HG03520 (cell line): ENCODE measurements around the gene INCA1.

Experiments
- ATAC-seq: cut with Tn5 transposase; IDR thresholded peaks from one replicate; pipeline ENCODE4 v1.9.1; 2021; ENCODE audit warnings: mild to moderate bottlenecking, moderate library complexity; ENCODE audit not compliant: unreplicated experiment

INCA1 gene

GRCh38 chr17:4949321-4950074 lies 47.8 kb downstream of the INCA1 start:
- ATAC-seq: peak; percentile 32

GRCh38 chr17:4948931-4949320 lies 48.4 kb downstream of the INCA1 start:
- peak; percentile 33 for ATAC-seq

GRCh38 chr17:4948166-4948930 lies 49.0 kb downstream of the INCA1 start, which contains the start of gene PFN1:
Gene PFN1, minus strand, starts transcription at chr17:4948530. Its CDS starts 136 bp downstream, at chr17:4948394.
- ATAC-seq: no peak

- no peak for ATAC-seq
Measured at GRCh38 chr17:4947411-4948165, 49.7 kb downstream of the INCA1 start.

- ATAC-seq: no peak
Measured at GRCh38 chr17:4947010-4947410, 50.3 kb downstream of the INCA1 start.

GRCh38 chr17:4946312-4946976 lies 50.9 kb downstream of the INCA1 start:
- ATAC-seq: no peak

- no peak for ATAC-seq
Measured at GRCh38 chr17:4945944-4946280, 51.4 kb downstream of the INCA1 start.

- ATAC-seq: no peak
Measured at GRCh38 chr17:4945176-4945943, 52.0 kb downstream of the INCA1 start.

- no peak for ATAC-seq
Measured at GRCh38 chr17:4944554-4945175, 52.7 kb downstream of the INCA1 start.

GRCh38 chr17:4944163-4944553 lies 53.2 kb downstream of the INCA1 start:
- ATAC-seq: no peak

- no peak for ATAC-seq
Measured at GRCh38 chr17:4942760-4943508, 54.4 kb downstream of the INCA1 start.

GRCh38 chr17:4941319-4941610 lies 56.1 kb downstream of the INCA1 start:
- no peak for ATAC-seq

GRCh38 chr17:4940555-4941318 lies 56.6 kb downstream of the INCA1 start:
- ATAC-seq: no peak

GRCh38 chr17:4939796-4940554 lies 57.3 kb downstream of the INCA1 start, which contains the start of the genes RNF167 and SLC25A11:
Gene RNF167, plus strand, starts transcription at chr17:4940268. Its CDS starts 642 bp downstream, at chr17:4940910.
Gene SLC25A11, minus strand, starts transcription at chr17:4940046. Its CDS starts 136 bp downstream, at chr17:4939910.
- peak; percentile 72 for ATAC-seq

GRCh38 chr17:4939546-4939795 lies 57.9 kb downstream of the INCA1 start:
- peak; percentile 5 for ATAC-seq

- no peak for ATAC-seq
Measured at GRCh38 chr17:4938688-4939545, 58.4 kb downstream of the INCA1 start.
